Endothelial cell of umbilical vein (primary cell): Measurements from ENCODE around the gene DNAJC3.

Experiments
- MAX ChIP-seq: IDR thresholded peaks from 2 replicates; pipeline ENCODE4 v1.6.1; 2011; ENCODE audit not compliant: insufficient read depth, insufficient read length
- MYC ChIP-seq: IDR thresholded peaks from one replicate; pipeline ENCODE4 v1.6.1; 2011; ENCODE audit warnings: mild to moderate bottlenecking, low read depth, low read length
- POLR2A ChIP-seq: IDR thresholded peaks from 2 replicates; pipeline ENCODE4 v1.6.1; 2012; ENCODE audit warnings: low read depth, mild to moderate bottlenecking, control low read depth, low read length
- POLR2AphosphoS5 ChIP-seq: IDR thresholded peaks from 2 replicates; pipeline ENCODE4 v1.6.1; 2012; ENCODE audit warnings: low read depth, mild to moderate bottlenecking, control low read depth, low read length, moderate library complexity; ENCODE audit not compliant: insufficient read depth
- TF ChIP-seq, protein P1 (sequence below), 2 donors: IDR thresholded peaks; 1 replicate in 1 of 2; 2 replicates in 1 of 2; pipeline ENCODE4 v1.5.1; 2011; ENCODE audit warnings: low read length in 2 of 2, mild to moderate bottlenecking in 2 of 2, moderate library complexity in 2 of 2, control low read depth in 1 of 2, inconsistent platforms in 1 of 2, low read depth in 1 of 2; ENCODE audit not compliant: insufficient read depth in 1 of 2; ENCODE audit errors: extremely low read depth in 1 of 2

DNA sequence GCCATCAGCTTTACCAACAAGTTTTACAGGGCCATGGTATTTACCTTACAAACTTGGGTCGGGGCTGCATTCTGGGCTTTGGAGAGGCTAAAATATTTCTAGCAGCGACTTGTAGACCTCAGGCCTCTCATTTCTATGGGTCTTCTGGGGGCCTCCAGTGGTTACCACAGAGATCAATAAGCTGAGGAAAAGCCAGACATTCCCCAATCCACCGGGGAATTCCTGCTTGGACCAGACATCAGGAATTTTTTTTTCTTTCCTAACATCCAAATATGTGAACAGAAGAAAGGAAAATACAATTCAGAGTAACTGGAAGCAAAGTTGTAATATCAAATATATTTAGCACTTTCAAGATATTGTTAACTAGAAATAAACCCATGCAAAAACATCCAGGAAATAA lies 33.9 kb upstream of the DNAJC3 start:
- TF ChIP-seq, protein P1, sequence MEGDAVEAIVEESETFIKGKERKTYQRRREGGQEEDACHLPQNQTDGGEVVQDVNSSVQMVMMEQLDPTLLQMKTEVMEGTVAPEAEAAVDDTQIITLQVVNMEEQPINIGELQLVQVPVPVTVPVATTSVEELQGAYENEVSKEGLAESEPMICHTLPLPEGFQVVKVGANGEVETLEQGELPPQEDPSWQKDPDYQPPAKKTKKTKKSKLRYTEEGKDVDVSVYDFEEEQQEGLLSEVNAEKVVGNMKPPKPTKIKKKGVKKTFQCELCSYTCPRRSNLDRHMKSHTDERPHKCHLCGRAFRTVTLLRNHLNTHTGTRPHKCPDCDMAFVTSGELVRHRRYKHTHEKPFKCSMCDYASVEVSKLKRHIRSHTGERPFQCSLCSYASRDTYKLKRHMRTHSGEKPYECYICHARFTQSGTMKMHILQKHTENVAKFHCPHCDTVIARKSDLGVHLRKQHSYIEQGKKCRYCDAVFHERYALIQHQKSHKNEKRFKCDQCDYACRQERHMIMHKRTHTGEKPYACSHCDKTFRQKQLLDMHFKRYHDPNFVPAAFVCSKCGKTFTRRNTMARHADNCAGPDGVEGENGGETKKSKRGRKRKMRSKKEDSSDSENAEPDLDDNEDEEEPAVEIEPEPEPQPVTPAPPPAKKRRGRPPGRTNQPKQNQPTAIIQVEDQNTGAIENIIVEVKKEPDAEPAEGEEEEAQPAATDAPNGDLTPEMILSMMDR (IDR thresholded peaks at IDR 0.05; ENCODE audit: extremely low read depth in 1 of 2, insufficient read depth in 1 of 2, low read depth in 1 of 2, low read length in 2 of 2), result no peak
- TF ChIP-seq POLR2AphosphoS5, result no peak
- no peak for TF ChIP-seq POLR2A
- TF ChIP-seq MAX, result no peak
- TF ChIP-seq MYC, result no peak
